ENCODE measurements around the gene KSR1. TPM values are rescaled to one million over a fixed set of nuclear protein-coding genes. Genes with fewer than 3 reads are reported as not detected.

Gene KSR1
- total RNA-seq, 6 donors from 2014 or later: 23.0 to 94.3 (median 60.9) TPM

GRCh38 chr17:27541301-27542023 lies 85.2 kb downstream of the KSR1 start:
- WGBS, 2 donors: 90 to 95% methylated on average over 6 of the region's 6 CpGs
- DNase-seq (no peak), ATAC-seq (ENCODE audit: low FRiP score in 2 of 2) (no peak)
- Histone ChIP-seq H3K36me3 (no peaks in the 10 kb centered on the region), H3K4me1 (peaks cover 32 to 56% (median 43%) of the 10 kb centered on the region in 4 donors), H3K4me3 (no peak overlapping the region), H3K9me3 (no peaks in the 10 kb centered on the region), H3K27me3 (no peaks in the 10 kb centered on the region), H3K27ac (peak overlapping the region; percentile 67 to 91 (median 78))
- TF ChIP-seq EP300 (IDR thresholded peaks at IDR 0.05) (no peak), POLR2AphosphoS5 (IDR thresholded peaks at IDR 0.05) (no peak), POLR2A (IDR thresholded peaks at IDR 0.05) (no peak), CTCF (IDR thresholded peaks at IDR 0.05) (no peak)

GRCh38 chr17:27542841-27543463 lies 86.7 kb downstream of the KSR1 start:
- H3K9me3 ChIP-seq: no peaks in the 10 kb centered on the region
- no peak overlapping the region for H3K27ac ChIP-seq
- TF ChIP-seq CTCF (IDR thresholded peaks at IDR 0.05) (no peak), EP300 (IDR thresholded peaks at IDR 0.05) (no peak), POLR2AphosphoS5 (IDR thresholded peaks at IDR 0.05) (no peak), POLR2A (IDR thresholded peaks at IDR 0.05) (no peak)
- H3K4me1 ChIP-seq: peaks cover 35 to 55% (median 44%) of the 10 kb centered on the region in 4 donors
- H3K27me3 ChIP-seq: no peaks in the 10 kb centered on the region
- H3K4me3 ChIP-seq: no peak overlapping the region
- ATAC-seq (ENCODE audit: low FRiP score in 2 of 2) (no peak), DNase-seq (no peak)
- H3K36me3 ChIP-seq: no peaks in the 10 kb centered on the region
- 98 to 100% methylated on average over 2 to 6 of the region's 6 CpGs for WGBS, 2 donors

GRCh38 chr17:27543464-27543856 lies 87.2 kb downstream of the KSR1 start:
- H3K9me3 ChIP-seq: no peaks in the 10 kb centered on the region
- no peak overlapping the region for H3K4me3 ChIP-seq
- H3K27me3 ChIP-seq: no peaks in the 10 kb centered on the region
- H3K27ac ChIP-seq: no peak overlapping the region
- DNase-seq (no peak), ATAC-seq (ENCODE audit: low FRiP score in 2 of 2) (no peak)
- WGBS, 2 donors: 80 to 96% methylated on average over 6 to 9 of the region's 9 CpGs
- TF ChIP-seq CTCF (IDR thresholded peaks at IDR 0.05) (no peak), POLR2AphosphoS5 (IDR thresholded peaks at IDR 0.05) (no peak), EP300 (IDR thresholded peaks at IDR 0.05) (no peak), POLR2A (IDR thresholded peaks at IDR 0.05) (no peak)
- H3K4me1 ChIP-seq: peaks cover 35 to 55% (median 44%) of the 10 kb centered on the region in 4 donors
- no peaks in the 10 kb centered on the region for H3K36me3 ChIP-seq

- TF ChIP-seq POLR2A (IDR thresholded peaks at IDR 0.05) (no peak), CTCF (IDR thresholded peaks at IDR 0.05) (no peak), POLR2AphosphoS5 (IDR thresholded peaks at IDR 0.05) (no peak), EP300 (IDR thresholded peaks at IDR 0.05) (no peak)
- Histone ChIP-seq H3K4me1 (peaks cover 35 to 53% (median 43%) of the 10 kb centered on the region in 4 donors), H3K4me3 (no peak overlapping the region), H3K27ac (no peak overlapping the region), H3K36me3 (no peaks in the 10 kb centered on the region), H3K27me3 (no peaks in the 10 kb centered on the region), H3K9me3 (no peaks in the 10 kb centered on the region)
- 90 to 94% methylated on average over 9 of the region's 9 CpGs for WGBS, 2 donors
- ATAC-seq (ENCODE audit: low FRiP score in 2 of 2) (no peak), DNase-seq (no peak)
These were observed 87.7 kb downstream of the KSR1 start for GRCh38 chr17:27543958-27544349.

All from upper lobe of left lung (tissue), 6 donors.